ENCODE data around the gene ABLIM2. TPM values are rescaled to one million over a fixed set of nuclear protein-coding genes. Genes with fewer than 3 reads are reported as not detected.

Gene ABLIM2
- total and polyA plus RNA-seq, 2 of the 4 experiments (the other 2 are of a cell fraction): under 0.01 to 0.10 TPM

DNA sequence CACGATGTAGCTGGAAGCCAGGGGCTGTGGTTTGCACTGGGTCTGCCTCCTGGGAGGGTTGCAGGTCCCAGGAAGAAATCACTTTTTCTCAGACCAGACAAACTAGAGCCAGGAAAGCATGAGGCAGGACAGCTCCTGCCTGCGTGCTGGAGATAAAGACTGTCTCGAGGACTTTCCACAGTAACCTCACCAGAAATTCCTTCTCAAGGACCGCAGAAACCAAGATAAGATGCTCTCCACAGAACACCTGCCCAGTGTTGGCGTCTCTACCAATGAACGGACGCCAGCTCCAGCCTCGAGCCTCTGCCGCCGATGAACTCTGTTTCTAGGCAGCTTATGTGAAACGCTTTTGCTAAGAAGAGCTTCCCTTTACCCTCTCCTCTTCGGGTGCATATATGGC is 142.1 kb downstream of the ABLIM2 start:
- Histone ChIP-seq H3K9me3 (ENCODE audit: control insufficient read depth, insufficient read depth, low read length) (no peaks in the 10 kb centered on the region), H2AK9ac (replicated peaks; ENCODE audit: low read depth, low read length, poor library complexity) (no peak overlapping the region), H4K20me1 (ENCODE audit: insufficient read depth, low read length) (no peaks in the 10 kb centered on the region), H2BK5ac (ENCODE audit: low read depth, low read length, poor library complexity, severe bottlenecking) (no peak overlapping the region), H3K18ac (ENCODE audit: low read depth, low read length) (no peak overlapping the region), H3K27me3 (ENCODE audit: control insufficient read depth, insufficient read depth, low read length) (peaks cover 59% of the 10 kb centered on the region), H4K91ac (ENCODE audit: insufficient read depth, low read depth, low read length) (no peak overlapping the region), H2BK15ac (ENCODE audit: low read depth, low read length) (no peak overlapping the region), H4K5ac (ENCODE audit: low read depth, low read length) (no peak overlapping the region), H3K27ac (ENCODE audit: insufficient read depth, low read length) (no peak overlapping the region), H3K23ac (ENCODE audit: low read depth, low read length) (no peak overlapping the region; the same call in 1 of the 2 replicates), H3K36me3 (ENCODE audit: control insufficient read depth, insufficient read depth, low read length) (no peaks in the 10 kb centered on the region), H3K9ac (ENCODE audit: low read depth, low read length) (no peak overlapping the region), H3K4me2 (ENCODE audit: low read depth, low read length) (no peak overlapping the region), H3K9me1 (ENCODE audit: insufficient read depth, low read length) (no peaks in the 10 kb centered on the region), H3K14ac (replicated peaks; ENCODE audit: low read depth, low read length) (no peak overlapping the region), H4K8ac (ENCODE audit: low read depth in 2 of 2, low read length in 2 of 2) (no peak overlapping the region), H2AFZ (replicated peaks; ENCODE audit: low read length, poor library complexity) (no peak overlapping the region), H2BK120ac (ENCODE audit: low read depth, low read length) (no peak overlapping the region), H3K79me1 (ENCODE audit: low read depth in 1 of 2, low read length in 2 of 2) (no peaks in the 10 kb centered on the region), H3K56ac (ENCODE audit: extremely low read depth, insufficient read depth, low read length) (no peak overlapping the region), H2BK20ac (ENCODE audit: low read depth, low read length) (no peak overlapping the region), H3K4ac (ENCODE audit: low read depth, low read length) (no peak overlapping the region), H3K4me1 (ENCODE audit: control insufficient read depth, insufficient read depth, low read length) (no peaks in the 10 kb centered on the region), H2AK5ac (ENCODE audit: low read depth, low read length) (no peak overlapping the region), H3K4me3 (ENCODE audit: insufficient read depth, low read depth, low read length) (no peak overlapping the region)
- intact Hi-C loops (cut with micrococcal nuclease): no loop called here
- 84% methylated on average over 7 of the region's 12 CpGs; no CpG with 5 or more reads in 1 of the 2 experiments for WGBS, 2 experiments (ENCODE audit: extremely low coverage in 2 of 2, insufficient read length in 1 of 2)
- CTCF ChIA-PET: no interaction called here
- no peak for ATAC-seq (ENCODE audit: low read depth)
- TF ChIP-seq MAZ (IDR thresholded peaks at IDR 0.05; ENCODE audit: borderline replicate concordance, low read depth, low read length) (no peak), SMC3 (IDR thresholded peaks at IDR 0.05; ENCODE audit: low read depth, low read length) (no peak), NFE2L2 (IDR thresholded peaks at IDR 0.05; ENCODE audit: low read depth, low read length) (no peak), MXI1 (IDR thresholded peaks at IDR 0.05; ENCODE audit: borderline replicate concordance, low read depth, low read length) (no peak), FOS (IDR thresholded peaks at IDR 0.05; ENCODE audit: low read depth, low read length) (no peak), BHLHE40 (IDR thresholded peaks at IDR 0.05; ENCODE audit: low read depth, low read length) (no peak), MAFK (IDR thresholded peaks at IDR 0.05; ENCODE audit: low read depth, low read length) (no peak)
- TF ChIP-seq, protein P1, sequence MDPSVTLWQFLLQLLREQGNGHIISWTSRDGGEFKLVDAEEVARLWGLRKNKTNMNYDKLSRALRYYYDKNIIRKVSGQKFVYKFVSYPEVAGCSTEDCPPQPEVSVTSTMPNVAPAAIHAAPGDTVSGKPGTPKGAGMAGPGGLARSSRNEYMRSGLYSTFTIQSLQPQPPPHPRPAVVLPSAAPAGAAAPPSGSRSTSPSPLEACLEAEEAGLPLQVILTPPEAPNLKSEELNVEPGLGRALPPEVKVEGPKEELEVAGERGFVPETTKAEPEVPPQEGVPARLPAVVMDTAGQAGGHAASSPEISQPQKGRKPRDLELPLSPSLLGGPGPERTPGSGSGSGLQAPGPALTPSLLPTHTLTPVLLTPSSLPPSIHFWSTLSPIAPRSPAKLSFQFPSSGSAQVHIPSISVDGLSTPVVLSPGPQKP (IDR thresholded peaks at IDR 0.05; ENCODE audit: borderline replicate concordance, low read depth, low read length): no peak
- no peak for DNase-seq
- no TSS peak for BruUV-seq (replicated peaks)
- dilution Hi-C loops (cut with HindIII; ENCODE audit: low sequenced_read_pairs, unreplicated experiment): no loop called here
- in situ Hi-C loops (cut with MboI; ENCODE audit: low sequenced_read_pairs): no loop called here
- POLR2A ChIA-PET (ENCODE audit: unreplicated experiment): no interaction called here
